ENCODE data around the gene CD53.

Gene CD53

DNA sequence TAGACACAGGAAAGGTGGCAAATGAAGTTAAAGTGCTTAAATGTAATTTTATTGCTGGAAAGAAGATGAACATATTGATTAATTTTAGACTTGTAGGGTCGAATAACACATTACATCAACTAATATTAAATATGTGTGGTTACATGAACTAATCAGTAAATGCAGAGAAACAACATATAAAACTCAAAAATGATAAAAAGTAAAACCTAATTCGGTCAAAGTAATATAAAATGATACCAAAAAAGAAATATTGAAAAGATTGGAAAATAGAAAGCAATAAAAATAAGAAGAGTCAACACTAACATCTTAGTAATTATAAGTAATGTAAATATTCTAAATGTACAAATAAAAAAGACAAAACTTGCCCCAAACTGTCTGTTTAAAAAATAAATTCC lies 43.3 kb downstream of the CD53 start:
- Histone ChIP-seq H3K27me3 (ENCODE audit: control insufficient read depth in 1 of 2, insufficient read depth in 1 of 2, low read length in 2 of 2) (no peaks in the 10 kb centered on the region), H4K91ac (ENCODE audit: low read length) (no peak overlapping the region), H3K27ac (ENCODE audit: low read length, poor library complexity, severe bottlenecking) (no peak overlapping the region), H3K4ac (ENCODE audit: low read depth in 1 of 2, low read length in 2 of 2) (no peak overlapping the region), H3K4me1 (ENCODE audit: control insufficient read depth, insufficient read depth, low read depth, low read length) (no peaks in the 10 kb centered on the region), H4K8ac (ENCODE audit: low read length) (no peak overlapping the region), H2BK5ac (ENCODE audit: low read depth, low read length, poor library complexity, severe bottlenecking) (peak overlapping the region; percentile 57), H2BK12ac (ENCODE audit: low read length in 2 of 2) (no peak overlapping the region), H3K23ac (ENCODE audit: low read length in 2 of 2) (no peak overlapping the region), H3K4me2 (ENCODE audit: low read length, poor library complexity, severe bottlenecking) (no peak overlapping the region), H3K14ac (ENCODE audit: low read length in 2 of 2) (no peak overlapping the region), H3K79me1 (replicated peaks; ENCODE audit: low read length, poor library complexity, severe bottlenecking) (no peaks in the 10 kb centered on the region), H2AK5ac (ENCODE audit: low read length, severe bottlenecking) (no peak overlapping the region), H3K9me3 (ENCODE audit: control insufficient read depth, low read length) (peaks cover 7% of the 10 kb centered on the region), H2BK15ac (ENCODE audit: low read depth, poor library complexity, severe bottlenecking) (no peak overlapping the region), H2AFZ (ENCODE audit: low read depth, low read length) (no peak overlapping the region), H3K4me3 (ENCODE audit: insufficient read depth in 1 of 2, low read depth in 1 of 2, low read length in 2 of 2) (no peak overlapping the region), H3K18ac (ENCODE audit: low read depth in 1 of 2, low read length in 2 of 2) (no peak overlapping the region), H3K36me3 (ENCODE audit: control insufficient read depth in 1 of 2, insufficient read depth in 2 of 2, low read depth in 1 of 2, low read length in 2 of 2) (no peaks in the 10 kb centered on the region), H2BK120ac (ENCODE audit: low read depth, low read length) (no peak overlapping the region), H3K9ac (ENCODE audit: low read length) (peak overlapping the region; percentile 29)
- no peak for DNase-seq
- WGBS = no CpG with 5 or more reads among the region's 2 CpGs

DNA sequence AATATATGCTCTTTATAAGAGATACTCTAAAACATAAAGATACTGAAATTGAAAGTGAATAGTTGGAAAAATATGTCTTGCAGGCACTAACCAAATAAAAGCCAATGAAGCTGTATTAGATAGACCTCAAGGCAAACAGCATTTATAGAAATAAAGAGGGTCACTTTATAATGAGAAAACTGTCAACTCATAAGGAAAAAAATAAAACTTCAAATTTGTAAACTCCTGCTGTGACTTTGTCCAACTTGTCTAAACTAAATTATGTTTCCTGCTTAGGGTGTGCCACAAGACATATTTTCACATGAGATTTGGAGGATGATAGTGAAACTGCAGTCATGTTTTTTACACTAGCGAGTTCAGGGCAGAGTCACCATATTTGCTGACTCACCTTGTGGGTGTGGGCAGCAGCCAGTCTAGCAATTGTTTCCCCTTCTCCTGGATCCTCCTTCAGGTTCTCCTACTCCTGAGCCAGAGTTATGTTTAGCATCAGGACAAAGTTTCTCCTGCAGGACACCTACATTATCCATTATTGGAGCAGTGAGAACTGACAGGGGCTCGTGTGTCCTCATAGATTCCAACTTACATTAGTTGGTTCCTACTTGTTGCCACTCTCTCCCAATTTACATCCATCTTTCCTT lies 43.8 kb downstream of the CD53 start:
- no peak overlapping the region for H3K4me2 ChIP-seq (ENCODE audit: low read length, poor library complexity, severe bottlenecking)
- no peak overlapping the region for H4K8ac ChIP-seq (ENCODE audit: low read length)
- no peak overlapping the region for H3K14ac ChIP-seq (ENCODE audit: low read length in 2 of 2)
- no peak overlapping the region for H2AFZ ChIP-seq (ENCODE audit: low read depth, low read length)
- H3K9me3 ChIP-seq (ENCODE audit: control insufficient read depth, low read length) = peaks cover 7% of the 10 kb centered on the region
- H2BK120ac ChIP-seq (ENCODE audit: low read depth, low read length) = no peak overlapping the region
- H3K4ac ChIP-seq (ENCODE audit: low read depth in 1 of 2, low read length in 2 of 2) = no peak overlapping the region
- H3K4me1 ChIP-seq (ENCODE audit: control insufficient read depth, insufficient read depth, low read depth, low read length) = no peaks in the 10 kb centered on the region
- no peaks in the 10 kb centered on the region for H3K27me3 ChIP-seq (ENCODE audit: control insufficient read depth in 1 of 2, insufficient read depth in 1 of 2, low read length in 2 of 2)
- no peak overlapping the region for H3K27ac ChIP-seq (ENCODE audit: low read length, poor library complexity, severe bottlenecking)
- H3K18ac ChIP-seq (ENCODE audit: low read depth in 1 of 2, low read length in 2 of 2) = no peak overlapping the region
- H3K79me1 ChIP-seq (replicated peaks; ENCODE audit: low read length, poor library complexity, severe bottlenecking) = no peaks in the 10 kb centered on the region
- no peak overlapping the region for H2BK12ac ChIP-seq (ENCODE audit: low read length in 2 of 2)
- peak overlapping the region; percentile 29 for H3K9ac ChIP-seq (ENCODE audit: low read length)
- H3K36me3 ChIP-seq (ENCODE audit: control insufficient read depth in 1 of 2, insufficient read depth in 2 of 2, low read depth in 1 of 2, low read length in 2 of 2) = no peaks in the 10 kb centered on the region
- whole genome bisulfite sequencing = 17% methylated on average over 2 of the region's 2 CpGs
- no peak overlapping the region for H3K23ac ChIP-seq (ENCODE audit: low read length in 2 of 2)
- DNase-seq = peak; percentile 5
- no peak overlapping the region for H2BK5ac ChIP-seq (ENCODE audit: low read depth, low read length, poor library complexity, severe bottlenecking)
- H2AK5ac ChIP-seq (ENCODE audit: low read length, severe bottlenecking) = no peak overlapping the region
- H2BK15ac ChIP-seq (ENCODE audit: low read depth, poor library complexity, severe bottlenecking) = no peak overlapping the region
- peak overlapping the region in 1 of 2 experiments; percentile 19 for H3K4me3 ChIP-seq (ENCODE audit: insufficient read depth in 1 of 2, low read depth in 1 of 2, low read length in 2 of 2)
- no peak overlapping the region for H4K91ac ChIP-seq (ENCODE audit: low read length)

DNA sequence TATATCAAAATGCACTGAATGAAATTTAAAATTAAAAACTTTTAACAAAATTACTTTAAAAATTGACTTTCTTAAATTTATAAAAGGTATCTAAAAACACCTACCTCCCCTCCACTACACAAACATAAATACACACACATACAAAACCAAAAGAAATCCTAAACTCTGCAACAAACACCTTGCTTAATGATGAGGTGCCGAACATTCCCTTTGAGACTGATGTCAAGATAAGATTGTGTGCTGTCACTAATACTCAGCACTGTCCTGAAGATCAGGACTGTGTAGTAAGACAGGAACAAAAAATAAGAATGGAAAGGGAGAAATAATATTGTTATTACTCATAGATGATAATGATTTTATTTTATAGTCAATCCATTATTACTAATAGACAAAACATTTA lies 45.1 kb downstream of the CD53 start:
- no peaks in the 10 kb centered on the region for H3K4me1 ChIP-seq (ENCODE audit: control insufficient read depth, insufficient read depth, low read depth, low read length)
- no peak overlapping the region for H3K18ac ChIP-seq (ENCODE audit: low read depth in 1 of 2, low read length in 2 of 2)
- H2BK12ac ChIP-seq (ENCODE audit: low read length in 2 of 2) = no peak overlapping the region
- H3K4ac ChIP-seq (ENCODE audit: low read depth in 1 of 2, low read length in 2 of 2) = no peak overlapping the region
- H3K14ac ChIP-seq (ENCODE audit: low read length in 2 of 2) = no peak overlapping the region
- no peak for DNase-seq
- H2BK15ac ChIP-seq (ENCODE audit: low read depth, poor library complexity, severe bottlenecking) = no peak overlapping the region
- H2BK5ac ChIP-seq (ENCODE audit: low read depth, low read length, poor library complexity, severe bottlenecking) = no peak overlapping the region
- H3K27me3 ChIP-seq (ENCODE audit: control insufficient read depth in 1 of 2, insufficient read depth in 1 of 2, low read length in 2 of 2) = no peaks in the 10 kb centered on the region
- no peak overlapping the region for H3K9ac ChIP-seq (ENCODE audit: low read length)
- H4K91ac ChIP-seq (ENCODE audit: low read length) = no peak overlapping the region
- H2AFZ ChIP-seq (ENCODE audit: low read depth, low read length) = no peak overlapping the region
- no peak overlapping the region for H3K4me3 ChIP-seq (ENCODE audit: insufficient read depth in 1 of 2, low read depth in 1 of 2, low read length in 2 of 2)
- no peaks in the 10 kb centered on the region for H3K36me3 ChIP-seq (ENCODE audit: control insufficient read depth in 1 of 2, insufficient read depth in 2 of 2, low read depth in 1 of 2, low read length in 2 of 2)
- WGBS = 88% methylated on average over 1 of the region's 1 CpG
- no peak overlapping the region for H4K8ac ChIP-seq (ENCODE audit: low read length)
- no peak overlapping the region for H2AK5ac ChIP-seq (ENCODE audit: low read length, severe bottlenecking)
- no peaks in the 10 kb centered on the region for H3K79me1 ChIP-seq (replicated peaks; ENCODE audit: low read length, poor library complexity, severe bottlenecking)
- H3K4me2 ChIP-seq (ENCODE audit: low read length, poor library complexity, severe bottlenecking) = no peak overlapping the region
- no peak overlapping the region for H3K27ac ChIP-seq (ENCODE audit: low read length, poor library complexity, severe bottlenecking)
- H3K9me3 ChIP-seq (ENCODE audit: control insufficient read depth, low read length) = peaks cover under 1% of the 10 kb centered on the region
- H2BK120ac ChIP-seq (ENCODE audit: low read depth, low read length) = no peak overlapping the region
- H3K23ac ChIP-seq (ENCODE audit: low read length in 2 of 2) = no peak overlapping the region

- Histone ChIP-seq H3K27ac (ENCODE audit: low read length, poor library complexity, severe bottlenecking) (no peak overlapping the region), H4K91ac (ENCODE audit: low read length) (no peak overlapping the region)
- WGBS = 85% methylated on average over 1 of the region's 1 CpG
These were observed 49.0 kb downstream of the CD53 start for GRCh38 chr1:110921953-110922352.

More at GRCh38 chr1:110921953-110922352, 49.0 kb downstream of the CD53 start:
- Histone ChIP-seq H2BK15ac (ENCODE audit: low read depth, poor library complexity, severe bottlenecking) (no peak overlapping the region), H3K36me3 (ENCODE audit: control insufficient read depth in 1 of 2, insufficient read depth in 2 of 2, low read depth in 1 of 2, low read length in 2 of 2) (no peaks in the 10 kb centered on the region), H3K23ac (ENCODE audit: low read length in 2 of 2) (no peak overlapping the region), H3K9me3 (ENCODE audit: control insufficient read depth, low read length) (peaks cover 3% of the 10 kb centered on the region), H3K9ac (ENCODE audit: low read length) (no peak overlapping the region), H4K8ac (ENCODE audit: low read length) (no peak overlapping the region), H3K4ac (ENCODE audit: low read depth in 1 of 2, low read length in 2 of 2) (no peak overlapping the region), H2AK5ac (ENCODE audit: low read length, severe bottlenecking) (no peak overlapping the region), H3K4me2 (ENCODE audit: low read length, poor library complexity, severe bottlenecking) (no peak overlapping the region), H3K27me3 (ENCODE audit: control insufficient read depth in 1 of 2, insufficient read depth in 1 of 2, low read length in 2 of 2) (no peaks in the 10 kb centered on the region), H2AFZ (ENCODE audit: low read depth, low read length) (no peak overlapping the region), H3K18ac (ENCODE audit: low read depth in 1 of 2, low read length in 2 of 2) (no peak overlapping the region), H3K79me1 (replicated peaks; ENCODE audit: low read length, poor library complexity, severe bottlenecking) (no peaks in the 10 kb centered on the region), H3K4me3 (ENCODE audit: insufficient read depth in 1 of 2, low read depth in 1 of 2, low read length in 2 of 2) (no peak overlapping the region), H2BK12ac (ENCODE audit: low read length in 2 of 2) (no peak overlapping the region), H2BK120ac (ENCODE audit: low read depth, low read length) (no peak overlapping the region), H3K14ac (ENCODE audit: low read length in 2 of 2) (no peak overlapping the region), H3K4me1 (ENCODE audit: control insufficient read depth, insufficient read depth, low read depth, low read length) (no peaks in the 10 kb centered on the region), H2BK5ac (ENCODE audit: low read depth, low read length, poor library complexity, severe bottlenecking) (no peak overlapping the region)
- no peak for DNase-seq
